CD14-positive monocyte (primary cell): ENCODE measurements around the gene MYO18A. TPM values are rescaled to one million over a fixed set of nuclear protein-coding genes. Genes with fewer than 3 reads are reported as not detected.
A peak's percentile ranks its signal among the peaks of the same experiment; 100 is the strongest.

Source experiments
- DNase-seq, 3 donors: peaks; one replicate each; pipeline ENCODE4 v3.0.0-alpha.2; 2011 to 2022
- H2AFZ ChIP-seq: 2 replicates; pipeline ENCODE4 v1.6.0; 2012; ENCODE audit warnings: mild to moderate bottlenecking, low read depth, low read length, inconsistent platforms; ENCODE audit not compliant: insufficient read depth, poor library complexity, severe bottlenecking
- H3K27ac ChIP-seq, 2 donors: 1 replicate in 1 of 2; 2 replicates in 1 of 2; pipeline ENCODE4 v1.5.1; 2012 to 2013; ENCODE audit warnings: low read length in 2 of 2, control low read depth in 1 of 2, inconsistent platforms in 1 of 2, low read depth in 1 of 2, mild to moderate bottlenecking in 1 of 2
- H3K27me3 ChIP-seq, 2 donors: one replicate each; pipeline versions ENCODE4 v1.6.0 to v1.6.1; 2011 to 2013; ENCODE audit warnings: low read length in 2 of 2; ENCODE audit not compliant: control insufficient read depth in 2 of 2, insufficient read depth in 2 of 2
- H3K36me3 ChIP-seq, 2 donors: replicated peaks in 1 of 2; 1 replicate in 1 of 2; 2 replicates in 1 of 2; pipeline versions ENCODE4 v1.5.1 to v1.6.1; 2012 to 2013; ENCODE audit warnings: low read length in 2 of 2, control low read depth in 1 of 2, inconsistent platforms in 1 of 2, mild to moderate bottlenecking in 1 of 2; ENCODE audit not compliant: insufficient read depth in 2 of 2, control insufficient read depth in 1 of 2
- H3K4me1 ChIP-seq, 2 donors: 1 replicate in 1 of 2; 2 replicates in 1 of 2; pipeline versions ENCODE4 v1.5.1 to v1.6.1; 2012 to 2013; ENCODE audit warnings: low read length in 2 of 2, control low read depth in 1 of 2, inconsistent platforms in 1 of 2, mild to moderate bottlenecking in 1 of 2, moderate library complexity in 1 of 2; ENCODE audit not compliant: insufficient read depth in 2 of 2, control insufficient read depth in 1 of 2
- H3K4me2 ChIP-seq: replicated peaks from 2 replicates; pipeline ENCODE3; 2012; ENCODE audit warnings: low read length, moderate library complexity, mild to moderate bottlenecking; ENCODE audit not compliant: poor library complexity, severe bottlenecking; ENCODE audit errors: extremely low read depth
- H3K4me3 ChIP-seq, 3 experiments: fragments of 200-600 bp in 1 of 3; sonication (generic) in 1 of 3; replicated peaks in 1 of 3; 1 replicate in 2 of 3; 2 replicates in 1 of 3; pipeline ENCODE4 v1.5.1; 2011 to 2013; ENCODE audit warnings: low read length in 3 of 3, mild to moderate bottlenecking in 3 of 3, control low read depth in 2 of 3, low read depth in 2 of 3, inconsistent platforms in 1 of 3, moderate library complexity in 1 of 3
- H3K79me2 ChIP-seq: 2 replicates; pipeline ENCODE4 v1.6.0; 2012; ENCODE audit warnings: mild to moderate bottlenecking, control low read depth, inconsistent platforms, low read length, moderate library complexity; ENCODE audit not compliant: insufficient read depth
- H3K9ac ChIP-seq: 2 replicates; pipeline ENCODE4 v1.6.0; 2017; ENCODE audit warnings: low read length, mild to moderate bottlenecking; ENCODE audit not compliant: insufficient read depth, poor library complexity, severe bottlenecking
- H3K9me3 ChIP-seq, 2 donors: replicated peaks in 1 of 2; 1 replicate in 1 of 2; 2 replicates in 1 of 2; pipeline versions ENCODE4 v1.5.1 to v1.6.1; 2012 to 2013; ENCODE audit warnings: low read length in 2 of 2, control low read depth in 1 of 2; ENCODE audit not compliant: control insufficient read depth in 1 of 2, insufficient read depth in 1 of 2
- H4K20me1 ChIP-seq: 2 replicates; pipeline ENCODE4 v1.6.0; 2012; ENCODE audit warnings: mild to moderate bottlenecking, low read length, control low read depth, moderate library complexity; ENCODE audit not compliant: insufficient read depth
- H3K27ac Mint-ChIP-seq, 7 donors: one replicate each; pipeline ENCODE4 v1.8.0; 2020; ENCODE audit warnings: mild to moderate bottlenecking in 7 of 7, mixed read lengths in 7 of 7, moderate library complexity in 6 of 7, inconsistent platforms in 2 of 7
- H3K27me3 Mint-ChIP-seq, 3 donors: one replicate each; pipeline ENCODE4 v1.8.0; 2021 to 2022; ENCODE audit warnings: low read depth in 3 of 3, mild to moderate bottlenecking in 3 of 3, mixed read lengths in 3 of 3, moderate library complexity in 3 of 3, inconsistent platforms in 1 of 3
- H3K36me3 Mint-ChIP-seq, 2 donors: one replicate each; pipeline ENCODE4 v1.8.0; 2020; ENCODE audit warnings: mixed read lengths in 2 of 2, inconsistent platforms in 1 of 2, mild to moderate bottlenecking in 1 of 2
- H3K4me1 Mint-ChIP-seq: one replicate; pipeline ENCODE4 v1.8.0; 2020; ENCODE audit warnings: mild to moderate bottlenecking, mixed read lengths
- H3K4me3 Mint-ChIP-seq, 2 donors: one replicate each; pipeline ENCODE4 v1.8.0; 2020; ENCODE audit warnings: mild to moderate bottlenecking in 2 of 2, mixed read lengths in 2 of 2, moderate library complexity in 1 of 2
- H3K9me3 Mint-ChIP-seq, 7 donors: one replicate each; pipeline ENCODE4 v1.8.0; 2020 to 2022; ENCODE audit warnings: mixed read lengths in 7 of 7, mild to moderate bottlenecking in 6 of 7, moderate library complexity in 6 of 7, inconsistent platforms in 2 of 7
- WGBS: methylation state at CpG from one replicate; pipeline ENCODE4 v1.1.5; 2013; ENCODE audit warnings: missing lambda C conversion rate; ENCODE audit not compliant: insufficient coverage; 5-methylcytosine and 5-hydroxymethylcytosine counted together
- intact Hi-C, 2 donors: fragments of 100-400 bp; cut with micrococcal nuclease; formaldehyde crosslinking; loops; one replicate each; pipeline versions ENCODE4 v1.15.0 to v1.15.1; 2023
- polyA plus RNA-seq, 3 donors: library from polyadenylated mRNA; depleted of rRNA in 1 of 3; unstranded in 2 of 3; stranded (reverse) in 1 of 3; fragments of 300-500 nt in 2 of 3; fragments of >200 nt in 1 of 3; fragmentation: Illumina TruSeq in 2 of 3; gene quantifications; 1 replicate in 2 of 3; 2 replicates in 1 of 3; pipeline ENCODE4 v1.2.3, GENCODE V29; 2012 to 2021
- TF ChIP-seq, protein P1 (sequence below): fragments of 200-600 bp; IDR thresholded peaks from one replicate; pipeline ENCODE4 v1.8.0; 2022; ENCODE audit warnings: antibody characterized with exemption, mild to moderate bottlenecking

The MYO18A gene
- polyA plus RNA-seq, 3 donors = 6.3 to 40.2 (median 11.0) TPM

- peaks cover 36% of the 10 kb centered on the region for H3K4me1 Mint-ChIP-seq
- H3K4me1 ChIP-seq = peaks cover 31 to 32% of the 10 kb centered on the region in 2 donors
- H3K36me3 ChIP-seq = no peaks in the 10 kb centered on the region
- no peak overlapping the region for H3K4me3 Mint-ChIP-seq
- no peak overlapping the region for H3K4me3 ChIP-seq
- WGBS = no CpG with 5 or more reads among the region's 2 CpGs
- H3K36me3 Mint-ChIP-seq = no peaks in the 10 kb centered on the region
- H3K4me2 ChIP-seq = no peak overlapping the region
- no peaks in the 10 kb centered on the region for H3K79me2 ChIP-seq
- peak in 2 of 3 donors; percentile 13 to 50 for DNase-seq
- no peaks in the 10 kb centered on the region for H3K9me3 ChIP-seq
- no peak overlapping the region for H2AFZ ChIP-seq
- TF ChIP-seq, protein P1, sequence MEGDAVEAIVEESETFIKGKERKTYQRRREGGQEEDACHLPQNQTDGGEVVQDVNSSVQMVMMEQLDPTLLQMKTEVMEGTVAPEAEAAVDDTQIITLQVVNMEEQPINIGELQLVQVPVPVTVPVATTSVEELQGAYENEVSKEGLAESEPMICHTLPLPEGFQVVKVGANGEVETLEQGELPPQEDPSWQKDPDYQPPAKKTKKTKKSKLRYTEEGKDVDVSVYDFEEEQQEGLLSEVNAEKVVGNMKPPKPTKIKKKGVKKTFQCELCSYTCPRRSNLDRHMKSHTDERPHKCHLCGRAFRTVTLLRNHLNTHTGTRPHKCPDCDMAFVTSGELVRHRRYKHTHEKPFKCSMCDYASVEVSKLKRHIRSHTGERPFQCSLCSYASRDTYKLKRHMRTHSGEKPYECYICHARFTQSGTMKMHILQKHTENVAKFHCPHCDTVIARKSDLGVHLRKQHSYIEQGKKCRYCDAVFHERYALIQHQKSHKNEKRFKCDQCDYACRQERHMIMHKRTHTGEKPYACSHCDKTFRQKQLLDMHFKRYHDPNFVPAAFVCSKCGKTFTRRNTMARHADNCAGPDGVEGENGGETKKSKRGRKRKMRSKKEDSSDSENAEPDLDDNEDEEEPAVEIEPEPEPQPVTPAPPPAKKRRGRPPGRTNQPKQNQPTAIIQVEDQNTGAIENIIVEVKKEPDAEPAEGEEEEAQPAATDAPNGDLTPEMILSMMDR = no peak
- H3K9ac ChIP-seq = no peak overlapping the region
- H4K20me1 ChIP-seq = no peaks in the 10 kb centered on the region
- no peaks in the 10 kb centered on the region for H3K27me3 ChIP-seq
- intact Hi-C loops = no loop called here
- H3K27ac ChIP-seq = no peak overlapping the region
- no peaks in the 10 kb centered on the region for H3K27me3 Mint-ChIP-seq
- no peak overlapping the region for H3K27ac Mint-ChIP-seq
- H3K9me3 Mint-ChIP-seq = peaks cover 0 to 2% (median 0%) of the 10 kb centered on the region in 7 donors
These were observed 30.7 kb upstream of the MYO18A start for GRCh38 chr17:29210879-29211278.

DNA sequence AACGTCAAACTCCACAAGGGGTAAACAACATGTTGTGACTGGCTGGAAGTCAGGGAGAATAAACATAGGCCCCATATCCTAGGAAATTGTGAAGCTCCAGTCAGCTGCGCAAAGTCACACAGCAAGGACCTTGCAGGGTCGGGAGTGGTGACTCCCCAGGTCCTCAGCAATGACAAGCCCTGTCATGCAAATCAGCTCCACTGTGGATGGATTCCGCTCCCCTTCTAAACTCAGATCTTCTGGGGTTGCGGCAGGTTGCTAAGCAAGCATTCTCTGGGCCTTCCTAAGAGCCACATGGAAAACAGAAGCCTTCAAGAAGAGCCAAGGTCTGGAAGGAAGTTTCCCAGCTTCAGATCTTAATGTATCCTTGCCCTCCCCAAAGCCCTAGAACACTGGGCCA is 28.9 kb upstream of the MYO18A start:
- TF ChIP-seq, protein P1 = no peak
- Mint-ChIP-seq H3K27me3 (peaks cover 0 to 5% (median 0%) of the 10 kb centered on the region in 3 donors), H3K36me3 (no peaks in the 10 kb centered on the region), H3K27ac (no peak overlapping the region), H3K9me3 (peaks cover 0 to 2% (median 0%) of the 10 kb centered on the region in 7 donors), H3K4me3 (no peak overlapping the region), H3K4me1 (peaks cover 24% of the 10 kb centered on the region)
- no peaks in the 10 kb centered on the region for H3K27me3 ChIP-seq
- no peak overlapping the region for H3K4me2 ChIP-seq
- DNase-seq = no peak
- H3K36me3 ChIP-seq = no peaks in the 10 kb centered on the region
- 93% methylated on average over 3 of the region's 5 CpGs for WGBS
- H3K79me2 ChIP-seq = no peaks in the 10 kb centered on the region
- H3K9ac ChIP-seq = no peak overlapping the region
- no peak overlapping the region for H2AFZ ChIP-seq
- H3K4me3 ChIP-seq = no peak overlapping the region
- no peak overlapping the region for H3K27ac ChIP-seq
- no peaks in the 10 kb centered on the region for H3K9me3 ChIP-seq
- H3K4me1 ChIP-seq = peaks cover 19 to 21% of the 10 kb centered on the region in 2 donors
- intact Hi-C loops = no loop called here
- no peaks in the 10 kb centered on the region for H4K20me1 ChIP-seq
